GM21515 (cell line): ENCODE results near the gene PIN4.
"Not testable (repeated sequence)": the region's sequence is repeated elsewhere in the genome, so short reads cannot be mapped to it uniquely, and the experiment has no call there.

Experiments used
- ATAC-seq: cut with Tn5 transposase; IDR thresholded peaks from one replicate; pipeline ENCODE4 v1.9.1; 2021; ENCODE audit not compliant: unreplicated experiment

PIN4 gene

GRCh38 chrX:72181178-72182125 lies at the start of gene PIN4:
Gene PIN4 (plus strand): TSS chrX:72181757. CDS start chrX:72181786, 29 bp downstream.
- peak; percentile 97 for ATAC-seq

DNA sequence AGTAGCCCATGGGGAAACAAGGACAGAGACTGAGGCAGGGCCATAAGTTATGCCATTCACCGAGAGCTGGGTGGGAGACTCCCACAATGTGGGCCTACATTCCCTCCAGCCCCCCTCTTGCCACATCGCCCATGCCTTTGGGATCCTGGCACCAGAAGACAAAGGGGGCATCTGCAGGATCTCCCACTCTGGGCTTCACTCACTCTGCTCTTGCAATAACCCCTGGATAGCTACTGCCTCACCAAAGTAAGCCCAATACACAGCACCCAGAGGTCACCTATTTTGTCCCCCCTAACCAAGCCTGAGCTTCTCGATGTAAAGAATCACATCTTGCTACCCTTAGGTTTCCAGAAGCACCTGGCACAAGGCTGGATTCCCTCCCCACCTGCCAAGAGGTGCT lies 49.1 kb upstream of the PIN4 start:
- no peak for ATAC-seq

GRCh38 chrX:72133851-72134546 lies 47.6 kb upstream of the PIN4 start:
- ATAC-seq, result no peak

- no peak for ATAC-seq
These were observed 43.6 kb upstream of the PIN4 start for GRCh38 chrX:72137846-72138495.

DNA sequence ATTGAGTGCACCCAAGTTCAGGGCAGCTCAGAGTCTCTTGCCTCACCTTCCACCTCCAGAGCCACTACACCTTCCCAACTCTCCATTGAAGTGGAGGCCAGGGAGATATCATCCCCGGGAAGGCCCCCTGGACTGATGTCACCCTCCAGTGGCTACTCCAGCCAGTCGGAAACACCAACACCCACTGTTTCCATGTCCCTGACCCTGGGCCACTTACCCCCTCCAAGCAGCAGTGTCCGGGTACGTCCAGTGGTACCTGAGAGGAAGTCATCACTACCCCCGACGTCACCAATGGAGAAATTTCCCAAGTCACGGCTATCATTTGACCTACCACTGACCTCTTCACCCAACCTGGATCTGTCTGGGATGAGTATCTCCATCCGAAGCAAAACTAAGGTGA lies 42.0 kb upstream of the PIN4 start:
- no peak for ATAC-seq

DNA sequence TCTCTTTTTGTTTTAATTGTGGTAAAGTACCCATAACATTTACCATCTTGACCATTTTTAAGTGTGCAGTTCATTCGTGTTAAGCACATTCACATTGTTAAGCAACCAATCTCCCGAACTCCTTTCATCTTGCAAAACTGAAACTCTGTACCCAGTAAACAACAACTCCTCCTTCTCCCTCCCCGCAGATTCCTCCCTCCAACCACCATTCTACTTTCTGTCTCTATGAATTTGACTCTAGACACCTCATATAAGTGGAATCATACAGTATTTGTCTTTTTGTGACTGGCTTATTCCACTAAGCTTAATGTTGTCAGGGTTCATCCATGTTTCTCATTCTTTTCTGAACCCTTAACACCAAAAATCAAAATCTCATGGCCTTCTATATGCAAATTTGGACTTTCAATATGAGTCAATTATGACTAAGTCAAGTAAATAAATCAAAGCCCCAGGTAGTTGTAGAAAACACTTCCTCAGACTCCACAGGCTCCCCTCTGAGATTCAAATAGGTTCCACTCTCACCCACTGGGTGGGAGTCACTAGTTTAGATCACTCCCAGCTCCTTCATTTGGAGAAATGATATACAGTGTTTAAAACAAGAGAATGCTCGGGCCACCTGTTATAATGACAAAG lies 40.1 kb upstream of the PIN4 start:
- ATAC-seq, result peak; percentile 67

GRCh38 chrX:72142094-72142793 lies 39.3 kb upstream of the PIN4 start:
- no peak for ATAC-seq

DNA sequence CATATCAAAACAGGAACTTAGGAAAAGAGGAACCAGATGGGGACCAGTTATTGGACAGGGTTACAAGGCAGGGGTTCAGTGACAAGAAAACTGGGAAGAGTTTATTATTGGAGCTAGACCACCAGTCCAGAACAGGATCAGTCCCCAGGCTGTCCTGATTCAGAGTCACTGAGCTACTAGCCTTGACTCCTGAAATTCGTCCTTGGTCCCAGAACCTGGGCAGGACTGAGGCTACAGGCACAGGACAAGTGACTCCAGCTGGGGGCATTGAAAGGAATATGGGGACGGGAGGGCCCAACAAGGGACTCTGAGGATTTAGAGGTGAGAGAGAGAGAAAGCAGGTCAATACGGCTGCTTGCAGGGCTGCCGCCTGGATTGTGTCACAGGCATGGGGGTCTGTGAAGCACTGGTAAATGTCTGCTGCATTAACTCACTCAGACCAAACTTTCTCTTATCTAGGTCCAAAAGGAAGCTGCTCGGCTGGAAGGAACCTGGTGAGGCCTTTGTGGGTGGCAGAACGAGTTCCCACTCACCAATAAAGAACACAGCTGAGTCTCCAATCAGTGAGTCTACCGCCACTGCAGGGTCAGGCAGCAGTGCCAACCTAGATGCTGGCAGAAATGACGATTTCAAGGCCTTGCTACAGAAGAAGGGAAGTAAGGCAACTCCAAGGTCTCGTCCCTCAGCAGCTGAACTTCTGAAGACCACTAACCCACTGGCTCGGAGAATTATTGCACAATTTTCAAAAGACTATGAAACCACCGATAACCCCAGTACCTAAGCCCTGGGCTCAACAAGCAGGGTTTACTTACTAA lies 38.6 kb upstream of the PIN4 start:
- ATAC-seq, result no peak

DNA sequence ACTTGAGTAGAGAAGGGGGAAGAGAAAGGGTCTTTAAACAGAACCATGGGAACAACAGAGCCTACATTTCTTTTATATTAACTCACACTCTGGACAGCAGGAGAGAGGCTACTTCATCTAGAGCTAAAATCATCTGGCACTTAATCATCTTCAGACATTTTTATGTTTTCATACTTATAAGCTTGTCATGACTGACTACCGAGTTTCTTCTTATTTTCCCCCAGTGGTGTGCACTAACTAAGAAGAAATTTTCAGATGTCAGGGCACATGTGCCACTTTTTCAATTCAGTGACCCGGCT lies 38.0 kb upstream of the PIN4 start:
- no peak for ATAC-seq

GRCh38 chrX:72145181-72145580 lies 36.4 kb upstream of the PIN4 start:
- ATAC-seq, result no peak

GRCh38 chrX:72146527-72146926 lies 35.0 kb upstream of the PIN4 start:
- no peak for ATAC-seq

- ATAC-seq, result no peak
These were observed 22.8 kb upstream of the PIN4 start for GRCh38 chrX:72158773-72159172.

- ATAC-seq, result no peak
These were observed 21.8 kb upstream of the PIN4 start for GRCh38 chrX:72159769-72160168.

GRCh38 chrX:72165551-72165950 lies 16.0 kb upstream of the PIN4 start:
- ATAC-seq, result no peak

GRCh38 chrX:72169008-72169728 lies 12.4 kb upstream of the PIN4 start:
- ATAC-seq, result no peak

GRCh38 chrX:72176289-72176688 lies 5.3 kb upstream of the PIN4 start:
- ATAC-seq, result not testable (repeated sequence)

- ATAC-seq, result no peak
These were observed 4.6 kb upstream of the PIN4 start for GRCh38 chrX:72176981-72177380.

DNA sequence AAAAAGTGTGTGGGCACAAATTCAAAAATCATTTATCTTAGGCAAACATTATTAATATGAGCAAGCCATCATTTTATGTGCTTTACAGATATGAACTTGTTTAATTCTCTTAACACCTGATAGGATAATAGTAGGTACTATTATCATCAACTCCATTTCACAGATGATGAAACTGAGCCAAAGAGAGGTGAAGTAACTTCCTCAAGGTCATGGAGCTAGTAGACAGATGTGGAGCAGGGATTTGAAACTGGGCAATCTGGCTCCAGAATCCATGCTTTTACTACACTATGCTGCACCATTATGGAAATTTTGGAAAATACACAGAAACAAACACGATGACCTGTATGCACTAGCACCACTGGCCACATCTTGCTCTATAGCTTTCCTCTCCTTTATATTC lies 1.0 kb upstream of the PIN4 start:
- ATAC-seq, result no peak

- no peak for ATAC-seq
These were observed 1.4 kb downstream of the PIN4 start for GRCh38 chrX:72182924-72183323.
